ENCODE measurements around the gene AVPR2.

The AVPR2 gene

DNA sequence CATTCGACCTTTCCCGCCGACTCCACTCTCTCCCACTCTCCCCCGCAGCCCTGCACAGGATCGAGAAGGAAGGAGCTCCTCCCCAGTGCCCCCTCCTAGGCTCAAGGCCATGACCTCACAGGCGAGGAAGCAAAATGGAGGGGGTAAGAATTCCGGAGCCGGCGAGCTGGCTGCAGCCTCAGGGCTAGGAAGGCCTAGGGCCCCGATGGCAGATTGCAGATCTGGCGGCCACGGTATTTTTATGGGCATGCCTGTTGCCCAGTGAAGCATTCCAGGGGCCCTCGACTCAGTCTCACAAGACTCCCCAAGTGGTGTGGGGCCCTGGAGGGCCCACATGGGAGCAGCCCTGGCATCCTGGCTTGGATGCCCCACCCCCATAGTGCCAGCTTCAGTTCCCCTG lies 17.6 kb upstream of the AVPR2 start:
- DNase-seq = no peak

DNA sequence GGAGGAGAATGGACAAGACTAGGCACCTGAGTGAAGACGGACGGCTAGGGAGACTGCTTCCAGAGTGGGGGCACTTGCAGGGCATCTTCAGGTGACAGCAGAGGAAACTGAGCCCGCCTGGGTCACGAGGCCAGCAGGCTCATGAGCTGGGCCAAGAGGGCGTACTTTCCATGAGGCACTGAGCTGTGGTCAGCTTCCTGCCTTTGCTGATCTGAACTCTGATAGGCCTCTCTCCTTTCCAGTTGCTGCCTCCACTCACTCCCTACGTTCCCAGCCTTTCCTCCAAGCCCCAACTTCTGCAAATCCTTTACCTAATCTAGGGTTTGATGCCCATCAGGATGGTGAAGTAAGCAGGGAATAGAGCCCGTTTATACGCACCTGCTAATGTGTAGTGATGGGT lies 17.1 kb upstream of the AVPR2 start:
- DNase-seq = no peak

DNA sequence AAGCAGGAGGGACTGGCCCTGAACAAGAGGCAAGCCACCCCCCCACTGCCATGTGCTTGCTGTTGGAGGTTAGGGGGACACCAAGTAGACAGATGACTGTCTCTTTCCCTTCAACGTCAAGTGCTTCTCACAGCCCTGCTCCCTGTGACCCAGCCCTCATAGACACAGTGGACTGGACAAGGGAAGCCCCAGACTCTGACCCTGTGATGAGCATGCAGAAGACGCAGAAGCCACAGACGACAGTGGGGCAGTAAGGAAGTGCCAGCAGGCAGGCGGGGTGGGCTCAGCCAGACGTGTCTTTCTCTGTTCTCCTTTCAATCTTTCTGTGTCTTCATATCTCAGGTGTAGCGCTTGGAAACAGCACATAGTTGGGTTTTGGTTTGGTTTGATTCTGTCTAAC lies 16.1 kb upstream of the AVPR2 start:
- DNase-seq = no peak

DNA sequence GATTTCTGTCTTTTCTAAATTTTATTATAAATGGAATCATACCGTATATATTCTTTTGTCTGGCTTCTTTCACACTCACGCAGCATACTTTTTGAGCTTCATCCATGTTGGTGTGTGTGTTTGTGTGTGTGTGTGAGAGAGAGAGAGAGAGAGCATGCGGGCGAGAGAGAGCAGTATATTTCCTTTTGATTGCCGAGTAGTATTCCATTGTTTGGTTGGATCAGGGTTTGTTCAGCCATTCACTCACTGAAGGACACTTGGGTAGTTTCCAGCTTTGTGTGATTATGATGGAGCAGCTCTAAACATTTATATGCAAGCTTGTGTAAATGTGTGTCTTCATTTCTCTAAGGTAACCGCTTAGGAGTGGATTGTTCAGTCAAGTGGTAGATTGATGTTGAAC lies 15.3 kb upstream of the AVPR2 start:
- DNase-seq = no peak

DNA sequence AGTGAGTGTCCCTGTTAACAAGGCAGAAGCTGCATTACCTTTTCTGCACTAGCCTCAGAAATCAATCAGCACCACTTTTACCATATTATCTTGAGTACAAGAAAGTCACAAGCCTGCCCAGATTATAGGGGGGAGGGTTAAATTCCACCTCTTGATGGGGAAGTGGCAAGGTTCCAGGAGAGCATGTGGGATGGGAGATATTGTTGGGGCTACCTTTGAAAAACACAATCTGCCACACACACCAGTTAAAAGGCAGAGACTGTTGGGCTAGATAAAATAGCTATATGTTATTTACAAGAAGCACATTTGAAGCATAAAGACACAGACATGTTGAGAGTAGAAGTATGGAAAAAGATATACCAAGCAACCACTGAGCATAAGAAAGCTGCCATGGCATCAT lies 6.6 kb upstream of the AVPR2 start:
- no peak for DNase-seq

DNA sequence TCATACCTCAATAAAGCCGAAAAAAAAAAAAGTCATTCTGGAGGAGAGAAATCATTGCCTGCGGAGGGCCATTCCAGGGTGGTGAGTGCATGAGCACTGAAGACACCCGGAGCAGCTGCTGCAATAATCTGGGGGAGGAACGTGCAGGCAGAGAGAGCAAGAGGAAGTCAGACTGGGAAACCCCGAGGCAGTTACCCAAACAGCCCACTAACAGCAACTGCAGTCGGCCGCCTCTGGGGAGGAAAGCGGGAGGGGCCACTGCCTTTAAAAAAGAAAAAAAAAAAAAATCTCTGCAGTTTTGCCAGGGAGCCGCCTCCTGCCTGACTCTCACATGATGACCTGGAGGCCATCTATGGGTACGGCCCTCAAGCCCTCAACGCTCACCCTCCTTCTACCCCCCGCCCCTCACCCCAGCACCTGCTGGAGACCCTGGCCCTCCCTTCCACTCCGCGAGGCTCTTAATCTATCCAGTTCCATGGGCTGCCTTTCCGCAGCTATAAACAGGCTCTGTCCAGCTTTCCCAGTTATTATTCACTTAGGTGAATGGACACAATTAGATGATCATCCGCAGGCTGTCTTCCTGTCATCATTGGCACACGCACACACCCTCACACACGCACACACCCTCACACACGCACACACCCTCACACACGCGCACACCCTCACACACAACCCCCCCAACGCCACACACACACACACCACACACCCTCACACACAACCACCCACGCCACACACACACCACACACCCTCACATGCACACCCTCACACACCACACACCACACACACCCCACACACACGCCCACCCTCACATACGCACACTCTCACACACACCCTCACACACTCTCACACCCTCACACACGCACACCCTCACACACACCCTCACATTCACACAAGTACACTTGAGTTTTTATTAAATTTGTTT lies 3.4 kb upstream of the AVPR2 start:
- DNase-seq = peak; percentile 65

DNA sequence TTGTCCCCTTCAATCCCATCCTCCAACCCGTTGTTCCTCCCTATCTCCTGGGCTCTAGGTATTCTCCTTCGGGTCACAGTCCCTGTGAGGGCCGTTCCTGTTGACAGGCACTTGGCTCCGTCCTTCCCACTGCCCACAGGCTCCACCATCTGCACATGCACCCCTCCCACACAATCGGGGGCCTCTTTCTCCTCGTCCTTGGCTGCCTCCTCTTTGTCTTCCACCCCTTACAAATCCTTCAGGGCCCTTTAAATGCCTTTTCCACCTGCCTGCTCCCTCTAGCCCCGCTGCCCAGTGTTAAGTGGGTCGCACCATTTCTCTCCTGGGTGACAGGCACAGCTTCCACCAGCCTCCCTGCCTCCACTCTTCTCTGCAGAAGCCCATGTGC lies 2.7 kb upstream of the AVPR2 start:
- no peak for DNase-seq

DNA sequence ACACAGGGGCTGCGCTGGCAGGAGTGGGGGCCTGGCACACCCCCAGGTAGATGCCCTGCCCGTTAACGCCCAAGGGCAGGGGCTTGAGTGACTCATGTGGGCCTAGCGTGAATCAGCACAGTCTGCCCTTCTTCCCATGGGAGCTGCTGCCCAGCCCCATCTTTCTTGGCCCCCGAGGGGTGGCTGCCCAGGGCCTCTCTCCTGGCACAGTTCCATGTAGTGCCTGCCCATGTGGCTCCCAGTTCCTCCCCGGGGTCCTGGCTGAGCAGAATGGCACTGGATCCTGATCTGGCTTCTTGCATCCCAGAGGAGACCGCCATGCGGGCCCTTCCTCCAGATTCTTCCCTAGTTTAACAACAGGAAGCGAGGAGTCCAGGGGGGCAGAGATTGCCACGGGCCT lies 2.1 kb upstream of the AVPR2 start:
- no peak for DNase-seq

DNA sequence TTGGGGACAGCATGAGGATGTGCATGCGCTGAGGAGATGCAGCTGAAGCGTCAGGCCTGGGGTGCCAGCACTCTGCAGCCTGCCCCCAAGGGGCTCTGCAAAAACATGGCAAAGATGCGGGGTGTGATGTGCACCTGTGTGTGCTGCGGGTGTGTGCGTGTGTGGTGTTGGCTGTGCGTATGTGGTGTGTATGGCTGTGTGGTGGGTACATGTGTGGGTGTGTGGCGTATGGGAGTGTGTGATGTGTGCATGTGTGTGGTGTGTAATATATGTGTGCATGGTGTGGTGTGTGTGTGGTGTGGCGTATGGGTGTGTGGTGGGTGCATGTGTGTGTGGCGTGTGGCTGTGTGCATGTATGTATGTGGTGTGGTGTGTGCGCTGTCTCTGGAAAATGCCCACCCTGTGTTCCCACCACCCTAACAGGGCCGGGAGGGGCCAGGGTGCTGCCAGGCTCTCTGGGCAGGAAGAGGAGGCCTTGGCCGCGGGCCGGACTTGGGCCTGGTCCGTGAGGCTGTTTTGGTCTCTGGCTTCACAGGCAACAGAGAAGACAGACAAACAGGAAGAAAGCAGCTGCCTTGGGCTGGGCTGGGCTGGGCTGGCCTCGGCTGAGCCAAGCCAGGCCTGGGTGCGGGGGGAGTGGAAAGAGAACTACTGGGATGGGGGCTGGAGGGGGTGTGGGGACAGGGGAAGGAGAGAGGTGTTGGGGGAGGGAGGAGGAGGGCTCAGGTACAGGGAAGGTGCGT lies 1.1 kb upstream of the AVPR2 start:
- DNase-seq = no peak

DNA sequence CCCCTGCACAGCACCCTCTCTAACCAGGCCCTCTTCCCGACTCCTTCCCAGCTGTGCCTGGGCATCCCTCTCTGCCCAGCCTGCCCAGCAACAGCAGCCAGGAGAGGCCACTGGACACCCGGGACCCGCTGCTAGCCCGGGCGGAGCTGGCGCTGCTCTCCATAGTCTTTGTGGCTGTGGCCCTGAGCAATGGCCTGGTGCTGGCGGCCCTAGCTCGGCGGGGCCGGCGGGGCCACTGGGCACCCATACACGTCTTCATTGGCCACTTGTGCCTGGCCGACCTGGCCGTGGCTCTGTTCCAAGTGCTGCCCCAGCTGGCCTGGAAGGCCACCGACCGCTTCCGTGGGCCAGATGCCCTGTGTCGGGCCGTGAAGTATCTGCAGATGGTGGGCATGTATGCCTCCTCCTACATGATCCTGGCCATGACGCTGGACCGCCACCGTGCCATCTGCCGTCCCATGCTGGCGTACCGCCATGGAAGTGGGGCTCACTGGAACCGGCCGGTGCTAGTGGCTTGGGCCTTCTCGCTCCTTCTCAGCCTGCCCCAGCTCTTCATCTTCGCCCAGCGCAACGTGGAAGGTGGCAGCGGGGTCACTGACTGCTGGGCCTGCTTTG lies 1.1 kb downstream of the AVPR2 start:
- DNase-seq = no peak

DNA sequence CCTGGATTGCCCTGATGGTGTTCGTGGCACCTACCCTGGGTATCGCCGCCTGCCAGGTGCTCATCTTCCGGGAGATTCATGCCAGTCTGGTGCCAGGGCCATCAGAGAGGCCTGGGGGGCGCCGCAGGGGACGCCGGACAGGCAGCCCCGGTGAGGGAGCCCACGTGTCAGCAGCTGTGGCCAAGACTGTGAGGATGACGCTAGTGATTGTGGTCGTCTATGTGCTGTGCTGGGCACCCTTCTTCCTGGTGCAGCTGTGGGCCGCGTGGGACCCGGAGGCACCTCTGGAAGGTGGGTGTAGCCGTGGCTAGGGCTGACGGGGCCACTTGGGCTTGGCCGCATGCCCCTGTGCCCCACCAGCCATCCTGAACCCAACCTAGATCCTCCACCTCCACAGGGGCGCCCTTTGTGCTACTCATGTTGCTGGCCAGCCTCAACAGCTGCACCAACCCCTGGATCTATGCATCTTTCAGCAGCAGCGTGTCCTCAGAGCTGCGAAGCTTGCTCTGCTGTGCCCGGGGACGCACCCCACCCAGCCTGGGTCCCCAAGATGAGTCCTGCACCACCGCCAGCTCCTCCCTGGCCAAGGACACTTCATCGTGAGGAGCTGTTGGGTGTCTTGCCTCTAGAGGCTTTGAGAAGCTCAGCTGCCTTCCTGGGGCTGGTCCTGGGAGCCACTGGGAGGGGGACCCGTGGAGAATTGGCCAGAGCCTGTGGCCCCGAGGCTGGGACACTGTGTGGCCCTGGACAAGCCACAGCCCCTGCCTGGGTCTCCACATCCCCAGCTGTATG lies 1.8 kb downstream of the AVPR2 start:
- DNase-seq = no peak

DNA sequence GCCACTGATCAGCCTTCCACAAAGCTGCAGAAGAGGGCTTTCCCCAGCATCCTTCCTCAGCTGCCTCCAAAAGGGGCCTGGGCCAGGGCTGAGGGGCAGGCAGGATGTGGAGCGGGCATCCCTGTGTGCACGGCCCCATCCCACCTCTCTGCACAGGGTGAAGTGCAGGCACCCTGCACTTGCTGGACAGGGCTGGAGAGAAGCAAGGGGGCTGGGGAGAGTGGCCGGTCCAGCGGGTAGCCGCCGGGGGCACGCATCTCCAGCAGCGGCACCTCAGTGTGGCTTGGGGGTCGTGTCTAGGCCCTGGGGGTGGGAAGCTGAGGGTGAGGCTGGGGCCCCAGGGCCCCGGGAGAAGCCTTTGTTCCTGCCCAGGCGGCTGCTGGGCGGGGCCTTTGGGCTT lies 3.0 kb downstream of the AVPR2 start:
- DNase-seq = no peak

DNA sequence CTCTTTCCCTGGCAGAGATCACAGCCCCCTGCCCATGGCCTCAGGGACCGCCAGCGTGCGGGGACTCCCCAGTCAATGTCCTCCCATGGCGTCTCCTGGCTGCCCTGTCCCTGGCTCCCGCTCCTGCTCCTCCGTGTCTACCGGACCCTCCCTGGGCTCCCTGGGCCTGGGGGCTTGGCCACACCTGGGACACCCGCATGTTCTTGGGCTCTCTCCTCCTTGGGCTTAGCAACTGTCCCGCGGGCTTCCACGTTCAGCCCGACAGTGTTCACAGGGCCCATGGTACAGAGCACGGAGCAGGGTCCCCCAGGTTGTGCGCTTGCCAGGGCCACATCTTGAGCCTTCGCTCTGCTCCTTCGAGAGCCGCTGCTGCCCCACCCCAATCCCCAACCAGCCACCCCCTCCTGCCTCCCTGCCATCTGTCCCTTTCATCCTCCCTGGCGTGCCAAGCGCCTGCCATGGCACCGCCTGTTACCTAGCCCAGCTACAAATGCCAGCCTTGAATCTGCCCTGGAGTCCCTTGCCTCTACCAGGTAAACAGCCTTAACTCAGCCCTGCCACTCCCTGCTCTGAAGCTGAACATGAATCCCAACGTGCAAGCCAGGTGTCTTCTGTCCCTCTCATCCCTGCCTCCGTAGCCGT lies 3.9 kb downstream of the AVPR2 start:
- no peak for DNase-seq

DNA sequence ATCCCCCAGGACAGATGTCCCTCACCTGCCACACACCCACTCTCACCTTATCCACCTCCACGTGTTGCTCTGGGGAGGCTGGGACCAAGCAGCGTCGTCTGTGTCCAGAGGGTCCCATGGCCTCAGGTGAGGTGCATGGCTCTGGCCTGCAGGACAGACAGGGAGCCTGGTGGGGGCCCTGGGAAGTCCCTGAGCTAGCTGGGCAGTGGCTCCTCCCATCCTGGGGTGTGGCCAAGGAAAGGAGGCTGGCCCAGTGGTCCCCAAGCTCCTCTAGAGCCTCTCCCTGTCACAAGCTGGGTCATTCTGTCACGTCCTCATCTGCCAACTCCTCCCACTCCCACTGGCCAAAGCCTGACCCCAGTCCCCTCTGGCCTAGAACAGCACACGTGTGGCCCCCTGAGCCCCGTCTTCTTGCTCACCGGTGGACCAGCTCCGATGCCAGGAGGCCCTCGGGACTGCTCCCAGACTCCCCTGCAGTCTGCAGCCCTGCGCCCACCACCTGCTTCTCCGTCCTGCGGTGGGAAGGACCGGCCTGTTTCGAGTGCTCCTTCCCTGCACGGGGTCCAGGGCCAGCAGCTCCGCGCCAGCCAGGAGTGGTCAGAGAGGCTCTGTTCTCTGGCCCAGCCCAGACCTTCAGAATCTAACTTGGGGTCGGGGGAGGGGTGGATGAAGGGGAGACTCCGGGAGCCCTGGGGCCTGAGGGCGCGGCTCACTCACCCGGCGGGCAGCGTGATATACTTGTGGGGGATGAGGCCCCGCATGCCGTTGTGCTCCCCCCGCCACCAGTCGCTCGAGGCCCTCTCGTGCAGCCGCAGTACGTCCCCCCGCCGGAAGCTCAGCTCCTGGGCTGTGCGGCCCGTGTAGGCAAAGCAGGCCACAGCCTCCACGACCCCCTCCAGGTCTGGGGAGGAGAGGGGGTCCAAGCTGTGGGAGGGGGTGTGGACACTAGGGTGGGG lies 4.8 kb downstream of the AVPR2 start:
- no peak for DNase-seq

DNA sequence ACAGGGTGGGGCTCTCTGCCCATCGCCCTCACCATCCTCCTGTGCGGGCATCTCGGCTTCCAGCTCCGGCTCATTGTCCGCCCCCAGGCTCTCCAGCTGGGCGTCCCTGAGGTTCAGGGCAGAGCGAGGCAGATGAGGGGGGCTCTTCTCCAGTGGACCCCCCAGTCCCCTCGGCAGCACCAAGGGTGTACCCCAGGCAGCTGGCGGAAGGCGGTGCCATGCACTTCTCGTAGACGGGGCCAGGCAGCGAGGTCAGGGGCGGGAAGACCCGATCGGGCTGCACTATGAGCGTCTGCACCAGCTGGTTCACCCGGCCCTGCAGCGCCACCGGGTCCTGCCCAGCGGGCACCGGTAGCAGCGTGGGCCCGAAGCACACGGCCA lies 5.5 kb downstream of the AVPR2 start:
- no peak for DNase-seq

DNA sequence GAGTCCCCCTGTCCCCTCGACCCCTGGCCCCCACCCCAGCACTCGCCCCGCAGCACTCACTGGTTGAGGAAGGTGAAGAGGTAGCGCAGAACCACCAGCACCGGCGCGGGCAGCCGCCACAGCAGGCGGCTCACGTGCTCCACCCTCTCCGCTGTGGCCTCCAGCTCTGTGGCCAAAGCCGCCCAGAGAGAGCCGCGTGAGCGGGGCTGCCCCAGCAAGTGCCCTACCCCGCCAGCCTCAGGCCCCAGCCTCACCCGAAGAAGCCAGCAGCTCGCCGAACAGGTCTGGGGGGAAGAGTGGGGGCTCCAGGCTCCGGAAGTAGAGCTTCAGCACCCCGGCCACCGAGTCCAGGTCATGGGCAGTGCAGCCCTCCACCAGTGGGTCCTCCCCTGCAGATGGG lies 6.0 kb downstream of the AVPR2 start:
- no peak for DNase-seq

DNA sequence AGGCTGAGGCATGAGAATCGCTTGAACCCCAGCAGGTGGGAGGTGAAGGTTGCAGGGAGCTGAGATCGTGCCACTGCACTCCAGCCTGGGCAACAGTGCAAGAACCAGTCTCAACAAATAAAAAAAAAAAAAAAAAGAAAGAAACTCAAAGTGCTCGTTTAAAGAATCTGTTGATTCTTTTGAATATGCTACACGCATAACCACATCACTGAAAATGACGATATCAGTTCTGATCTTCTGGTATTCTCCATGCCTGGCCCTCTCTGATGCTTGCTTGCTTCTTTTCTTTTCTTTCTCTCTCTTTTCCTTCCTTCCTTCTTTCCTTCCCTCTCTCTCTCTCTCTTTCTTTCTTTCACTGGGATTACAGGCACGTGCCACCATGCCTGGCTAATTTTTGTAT lies 7.3 kb downstream of the AVPR2 start:
- DNase-seq = no peak

DNA sequence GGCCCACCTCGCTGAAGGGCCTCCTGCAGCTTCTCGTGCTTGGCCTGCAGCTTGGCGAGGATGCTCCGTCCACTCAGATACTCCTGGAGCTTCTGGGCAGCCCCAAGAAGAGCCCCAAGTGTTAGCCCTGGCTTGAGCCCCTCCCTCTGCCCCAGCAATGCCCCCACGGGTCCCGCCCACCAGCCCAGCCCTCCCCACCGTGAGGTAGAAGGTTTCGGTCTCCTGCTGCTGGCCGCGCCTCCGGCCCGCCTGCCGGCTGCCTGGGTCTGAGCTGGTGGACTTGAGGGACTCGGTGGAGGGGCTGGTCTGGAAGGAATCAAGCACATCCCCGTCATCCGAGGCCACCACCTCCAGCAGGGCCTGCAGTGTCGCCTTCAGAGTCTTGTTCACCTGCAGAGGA lies 8.7 kb downstream of the AVPR2 start:
- no peak for DNase-seq

DNA sequence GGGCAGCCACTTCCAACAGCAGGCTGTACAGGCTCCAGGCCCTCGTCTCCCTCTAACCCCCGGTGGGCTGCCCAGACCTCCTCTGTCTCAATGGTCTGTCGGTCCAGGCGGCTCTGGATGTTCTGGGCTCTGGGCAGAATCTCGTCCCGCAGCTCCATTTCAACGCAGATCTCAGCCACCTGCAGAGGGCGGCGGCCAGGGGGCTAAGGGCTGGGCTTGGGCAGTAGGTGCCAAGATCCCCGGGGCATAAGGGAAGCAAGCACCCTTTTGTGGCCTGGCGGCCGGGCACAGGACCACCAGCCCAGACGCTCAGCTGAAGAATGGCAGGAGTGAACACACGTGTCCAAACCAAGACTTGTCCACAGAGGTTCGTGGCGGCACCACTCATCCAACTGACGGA lies 9.2 kb downstream of the AVPR2 start:
- no peak for DNase-seq

DNA sequence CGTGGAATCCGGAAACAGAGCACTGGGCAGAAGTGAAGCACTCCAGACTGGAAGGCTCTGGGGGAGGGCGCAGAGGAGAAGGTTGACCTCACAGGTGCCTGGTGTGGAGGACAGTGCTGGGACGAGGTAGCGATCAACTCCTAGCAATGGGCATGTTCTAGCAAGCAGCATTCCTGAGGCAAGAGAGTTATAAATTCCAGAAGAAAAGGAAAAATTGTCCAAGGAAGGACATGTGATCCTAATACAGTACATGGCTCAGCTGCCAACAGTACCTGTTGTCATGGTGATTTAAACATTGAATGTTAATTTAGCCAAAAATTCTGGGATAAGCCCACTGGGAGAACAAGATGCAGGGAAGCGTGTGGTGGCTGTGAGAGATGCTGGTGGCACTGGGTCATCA lies 13.4 kb downstream of the AVPR2 start:
- no peak for DNase-seq

DNA sequence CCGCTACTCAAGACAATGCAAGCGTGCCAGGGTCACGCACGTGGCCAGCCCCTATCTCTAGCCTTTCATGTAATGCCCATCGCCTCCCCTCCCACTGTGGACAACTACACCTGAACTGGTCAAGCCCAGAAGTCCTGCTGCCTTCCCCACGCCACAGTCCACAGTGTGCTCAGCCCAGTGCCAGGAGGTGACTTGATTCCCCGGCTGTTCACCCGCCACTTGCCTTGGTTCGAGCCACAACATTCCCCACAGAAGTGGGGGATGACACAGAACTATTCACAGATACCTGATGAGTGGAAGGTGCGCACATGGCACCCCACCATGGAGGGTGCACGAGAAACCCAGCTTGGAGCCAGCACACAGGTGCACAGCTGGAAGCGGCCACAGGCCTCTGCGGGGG lies 14.8 kb downstream of the AVPR2 start:
- DNase-seq = no peak

DNA sequence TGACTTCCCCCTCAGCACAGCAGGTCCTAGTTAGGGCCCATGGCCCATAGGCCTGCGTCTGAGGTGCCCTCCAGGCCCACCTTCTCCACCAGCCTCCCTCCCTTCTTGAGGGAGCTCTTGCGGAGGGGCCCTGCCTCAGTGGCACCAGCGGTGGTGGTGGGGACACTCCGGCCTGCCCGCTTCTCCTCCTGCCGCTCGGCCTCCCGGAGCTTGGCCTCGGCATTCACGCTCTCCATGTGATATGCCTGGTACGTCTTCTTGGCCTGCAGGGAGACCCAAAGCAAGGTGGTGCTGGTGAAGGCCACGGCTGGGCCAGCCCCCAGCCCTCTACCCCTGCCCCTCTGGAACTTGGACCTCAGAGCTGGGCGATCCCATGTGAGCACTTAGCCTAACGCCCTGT lies 16.1 kb downstream of the AVPR2 start:
- no peak for DNase-seq
